CD4-positive, alpha-beta memory T cell (primary cell): ENCODE measurements around the gene TUBB6. TPM values are rescaled to one million over a fixed set of nuclear protein-coding genes. Genes with fewer than 3 reads are reported as not detected.

Experiments
- CTCF ChIA-PET: fragments of 350-600 bp; sonication (Branson Sonifier 250); formaldehyde crosslinking; loops from one replicate; lab custom pipeline; 2021; ENCODE audit warnings: inconsistent platforms; ENCODE audit not compliant: partially characterized antibody; lab: Charles Lee
- POLR2A ChIA-PET: fragments of 350-600 bp; sonication (Branson Sonifier 250); formaldehyde crosslinking; loops from one replicate; lab custom pipeline; 2021; ENCODE audit not compliant: partially characterized antibody; lab: Charles Lee
- DNase-seq, 5 donors: peaks; one replicate each; pipeline versions ENCODE4 v3.0.0 to v3.0.0-alpha.2; 2020 to 2022; ENCODE audit warnings: mixed read lengths in 1 of 5
- H3K27ac ChIP-seq: one replicate; pipeline ENCODE4 v1.7.0; 2013; ENCODE audit warnings: low read depth, low read length
- H3K27me3 ChIP-seq: 2 replicates; pipeline ENCODE4 v1.7.0; 2013; ENCODE audit warnings: mild to moderate bottlenecking, low read length, moderate library complexity; ENCODE audit not compliant: insufficient read depth
- H3K36me3 ChIP-seq: 2 replicates; pipeline ENCODE4 v1.7.0; 2013; ENCODE audit warnings: mild to moderate bottlenecking, low read length, moderate library complexity; ENCODE audit not compliant: insufficient read depth
- H3K4me1 ChIP-seq: 2 replicates; pipeline ENCODE4 v1.7.0; 2013; ENCODE audit warnings: mild to moderate bottlenecking, low read length, moderate library complexity; ENCODE audit not compliant: insufficient read depth
- H3K4me3 ChIP-seq, 2 donors: one replicate each; pipeline ENCODE4 v1.7.0; 2013; ENCODE audit warnings: low read length in 2 of 2, mild to moderate bottlenecking in 1 of 2
- H3K9me3 ChIP-seq, 2 donors: one replicate each; pipeline ENCODE4 v1.7.0; 2013; ENCODE audit warnings: low read length in 2 of 2, control low read depth in 1 of 2; ENCODE audit not compliant: control insufficient read depth in 1 of 2
- H3K27ac Mint-ChIP-seq, 7 donors: one replicate each; pipeline ENCODE4 v1.8.0; 2020 to 2021; ENCODE audit warnings: mixed read lengths in 7 of 7, mild to moderate bottlenecking in 6 of 7, inconsistent platforms in 3 of 7, moderate library complexity in 3 of 7
- H3K27me3 Mint-ChIP-seq, 2 donors: one replicate each; pipeline ENCODE4 v1.8.0; 2020 to 2021; ENCODE audit warnings: mixed read lengths in 2 of 2
- H3K36me3 Mint-ChIP-seq, 2 donors: one replicate each; pipeline ENCODE4 v1.8.0; 2020 to 2021; ENCODE audit warnings: mixed read lengths in 2 of 2, inconsistent platforms in 1 of 2, mild to moderate bottlenecking in 1 of 2
- H3K4me1 Mint-ChIP-seq, 4 donors: one replicate each; pipeline ENCODE4 v1.8.0; 2020 to 2021; ENCODE audit warnings: mixed read lengths in 4 of 4, mild to moderate bottlenecking in 1 of 4
- H3K4me3 Mint-ChIP-seq, 8 donors: one replicate each; pipeline ENCODE4 v1.8.0; 2020 to 2021; ENCODE audit warnings: mixed read lengths in 8 of 8, mild to moderate bottlenecking in 7 of 8, moderate library complexity in 6 of 8, inconsistent platforms in 3 of 8
- H3K9me3 Mint-ChIP-seq, 8 donors: one replicate each; pipeline ENCODE4 v1.8.0; 2020 to 2021; ENCODE audit warnings: mixed read lengths in 8 of 8, mild to moderate bottlenecking in 5 of 8, inconsistent platforms in 3 of 8, moderate library complexity in 1 of 8
- intact Hi-C: fragments of 100-400 bp; cut with micrococcal nuclease; formaldehyde crosslinking; loops from one replicate; pipeline ENCODE4 v1.15.1; 2023
- polyA plus RNA-seq, 2 donors: library from polyadenylated mRNA; unstranded; fragments of 300-500 nt; fragmentation: Illumina TruSeq; gene quantifications; one replicate each; pipeline ENCODE4 v1.2.3, GENCODE V29; 2021
- total RNA-seq, 2 experiments: library from RNA; stranded (reverse); gene quantifications; one replicate each; pipeline ENCODE4 v1.2.3, GENCODE V29; 2021

Gene TUBB6
- total and polyA plus RNA-seq, 4 experiments from 2014 or later, result 0.96 to 3.2 (median 1.6) TPM

GRCh38 chr18:12283256-12283655 is 24.8 kb upstream of the TUBB6 start:
- Mint-ChIP-seq H3K27me3 (peaks cover 11 to 17% of the 10 kb centered on the region in 2 donors), H3K27ac (no peak overlapping the region), H3K9me3 (no peaks in the 10 kb centered on the region), H3K4me1 (peaks cover 0 to 8% (median 0%) of the 10 kb centered on the region in 4 donors), H3K36me3 (no peaks in the 10 kb centered on the region), H3K4me3 (no peak overlapping the region)
- DNase-seq, result no peak
- H3K4me1 ChIP-seq, result no peaks in the 10 kb centered on the region
- H3K36me3 ChIP-seq, result no peaks in the 10 kb centered on the region
- no peak overlapping the region for H3K4me3 ChIP-seq
- intact Hi-C loops, result no loop called here
- H3K27ac ChIP-seq, result no peak overlapping the region
- POLR2A ChIA-PET, result no interaction called here
- H3K9me3 ChIP-seq, result no peaks in the 10 kb centered on the region
- CTCF ChIA-PET, result interaction anchor here (0.6 to 1.4 kb wide), 2 partner anchors 11 to 581 kb away, joined by 3 read pairs; no protein-coding TSS in a partner anchor
- H3K27me3 ChIP-seq, result peaks cover 4% of the 10 kb centered on the region

DNA sequence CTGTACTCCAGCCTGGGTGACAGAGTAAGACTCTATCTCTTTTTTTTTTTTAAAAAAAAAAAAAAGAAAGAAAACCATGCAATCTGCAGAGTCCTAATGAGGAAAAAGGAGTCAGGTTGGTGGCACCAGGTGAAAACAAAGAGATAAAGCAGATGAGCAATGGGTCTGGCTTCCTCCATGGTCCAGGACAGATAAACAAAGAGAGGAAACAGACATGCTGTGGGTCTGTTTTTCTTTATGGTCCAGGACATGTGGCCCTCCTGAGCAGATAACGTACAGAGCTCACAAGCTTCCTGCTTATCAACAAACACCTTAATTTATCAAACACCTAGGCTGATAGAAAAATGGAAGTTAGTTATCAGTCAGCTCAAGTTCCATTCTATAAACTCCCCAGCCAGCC is 24.4 kb upstream of the TUBB6 start:
- H3K36me3 ChIP-seq, result no peaks in the 10 kb centered on the region
- no peak overlapping the region for H3K27ac ChIP-seq
- no peaks in the 10 kb centered on the region for H3K36me3 Mint-ChIP-seq
- CTCF ChIA-PET, result interaction anchor here (1.4 kb wide), 1 partner anchor 12 kb away, joined by 3 read pairs; no protein-coding TSS in a partner anchor
- H3K9me3 ChIP-seq, result no peaks in the 10 kb centered on the region
- intact Hi-C loops, result no loop called here
- H3K4me1 Mint-ChIP-seq, result peaks cover 0 to 8% (median under 1%) of the 10 kb centered on the region in 4 donors
- H3K4me3 Mint-ChIP-seq, result no peak overlapping the region
- H3K4me1 ChIP-seq, result no peaks in the 10 kb centered on the region
- DNase-seq, result no peak
- peaks cover 4% of the 10 kb centered on the region for H3K27me3 ChIP-seq
- H3K27ac Mint-ChIP-seq, result no peak overlapping the region
- POLR2A ChIA-PET, result no interaction called here
- H3K27me3 Mint-ChIP-seq, result peaks cover 12 to 20% of the 10 kb centered on the region in 2 donors
- H3K4me3 ChIP-seq, result no peak overlapping the region
- H3K9me3 Mint-ChIP-seq, result no peaks in the 10 kb centered on the region

- no peaks in the 10 kb centered on the region for H3K9me3 Mint-ChIP-seq
- H3K4me1 ChIP-seq, result no peaks in the 10 kb centered on the region
- H3K27me3 Mint-ChIP-seq, result peaks cover 22 to 32% of the 10 kb centered on the region in 2 donors
- H3K27ac ChIP-seq, result no peak overlapping the region
- peaks cover 0 to 4% (median under 1%) of the 10 kb centered on the region in 4 donors for H3K4me1 Mint-ChIP-seq
- POLR2A ChIA-PET, result no interaction called here
- H3K36me3 ChIP-seq, result no peaks in the 10 kb centered on the region
- H3K4me3 Mint-ChIP-seq, result no peak overlapping the region
- no peak overlapping the region for H3K4me3 ChIP-seq
- intact Hi-C loops, result no loop called here
- no peaks in the 10 kb centered on the region for H3K9me3 ChIP-seq
- CTCF ChIA-PET, result interaction anchor here (2.8 kb wide), 1 partner anchor 15 kb away, joined by 8 read pairs; no protein-coding TSS in a partner anchor
- no peak for DNase-seq
- H3K27me3 ChIP-seq, result peaks cover 8% of the 10 kb centered on the region
- no peaks in the 10 kb centered on the region for H3K36me3 Mint-ChIP-seq
- no peak overlapping the region for H3K27ac Mint-ChIP-seq
These were observed 20.8 kb upstream of the TUBB6 start for GRCh38 chr18:12287131-12287681.

DNA sequence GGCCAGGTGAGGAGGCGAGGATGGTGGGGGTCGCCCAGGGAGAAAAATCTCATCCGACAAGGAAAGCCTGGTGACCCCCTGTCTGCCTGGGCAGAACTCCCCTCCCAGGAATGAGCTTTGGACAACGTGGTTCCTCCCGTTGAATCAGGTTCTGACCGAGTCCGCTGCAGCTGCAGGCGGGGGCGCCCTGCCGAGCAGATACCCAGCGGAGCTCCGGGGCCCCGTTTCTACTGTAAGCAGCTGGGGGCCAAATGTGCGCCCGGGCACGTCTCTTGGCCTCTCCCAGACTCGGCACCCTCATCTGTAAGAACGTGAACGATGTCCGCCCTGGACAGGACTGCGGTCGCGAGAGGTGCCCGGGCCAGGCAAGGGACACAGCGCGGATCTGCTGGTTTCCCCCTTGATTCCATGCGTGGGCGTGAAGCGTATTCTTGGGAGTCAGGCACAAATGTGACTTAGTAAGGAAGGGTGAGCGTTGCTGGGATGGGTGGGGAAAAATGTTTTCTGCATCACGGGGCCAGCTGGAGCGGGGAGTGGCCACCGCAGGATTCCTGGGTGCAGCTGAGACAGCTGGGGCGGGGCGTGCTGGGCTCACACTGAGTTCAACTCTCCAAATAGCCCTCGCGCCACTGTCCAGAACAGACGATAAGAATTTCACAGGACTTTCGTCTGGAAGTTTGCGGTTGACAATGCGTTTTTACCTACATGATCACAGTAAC is 20.2 kb upstream of the TUBB6 start:
- DNase-seq, result no peak
- Histone ChIP-seq H3K27me3 (peaks cover 8% of the 10 kb centered on the region), H3K27ac (no peak overlapping the region), H3K4me1 (no peaks in the 10 kb centered on the region), H3K4me3 (no peak overlapping the region), H3K36me3 (no peaks in the 10 kb centered on the region), H3K9me3 (no peaks in the 10 kb centered on the region)
- no peaks in the 10 kb centered on the region for H3K9me3 Mint-ChIP-seq
- peaks cover 0 to 4% (median under 1%) of the 10 kb centered on the region in 4 donors for H3K4me1 Mint-ChIP-seq
- H3K36me3 Mint-ChIP-seq, result no peaks in the 10 kb centered on the region
- H3K27me3 Mint-ChIP-seq, result peaks cover 24 to 32% of the 10 kb centered on the region in 2 donors
- H3K4me3 Mint-ChIP-seq, result no peak overlapping the region
- ChIA-PET CTCF (interaction anchor here (2.8 kb wide), 1 partner anchor 16 kb away, joined by 8 read pairs; no protein-coding TSS in a partner anchor), POLR2A (no interaction called here)
- intact Hi-C loops, result no loop called here
- H3K27ac Mint-ChIP-seq, result no peak overlapping the region

GRCh38 chr18:12288403-12288755 is 19.7 kb upstream of the TUBB6 start:
- H3K4me3 ChIP-seq, result no peak overlapping the region
- Mint-ChIP-seq H3K4me1 (peaks cover 0 to 4% (median under 1%) of the 10 kb centered on the region in 4 donors), H3K36me3 (no peaks in the 10 kb centered on the region), H3K27me3 (peaks cover 28 to 31% of the 10 kb centered on the region in 2 donors), H3K9me3 (no peaks in the 10 kb centered on the region), H3K27ac (no peak overlapping the region), H3K4me3 (no peak overlapping the region)
- H3K9me3 ChIP-seq, result no peaks in the 10 kb centered on the region
- H3K27me3 ChIP-seq, result peaks cover 8% of the 10 kb centered on the region
- POLR2A ChIA-PET, result no interaction called here
- no peak for DNase-seq
- intact Hi-C loops, result no loop called here
- no peaks in the 10 kb centered on the region for H3K36me3 ChIP-seq
- no peak overlapping the region for H3K27ac ChIP-seq
- no peaks in the 10 kb centered on the region for H3K4me1 ChIP-seq
- CTCF ChIA-PET, result interaction anchor here (2.8 kb wide), 1 partner anchor 16 kb away, joined by 8 read pairs; no protein-coding TSS in a partner anchor

DNA sequence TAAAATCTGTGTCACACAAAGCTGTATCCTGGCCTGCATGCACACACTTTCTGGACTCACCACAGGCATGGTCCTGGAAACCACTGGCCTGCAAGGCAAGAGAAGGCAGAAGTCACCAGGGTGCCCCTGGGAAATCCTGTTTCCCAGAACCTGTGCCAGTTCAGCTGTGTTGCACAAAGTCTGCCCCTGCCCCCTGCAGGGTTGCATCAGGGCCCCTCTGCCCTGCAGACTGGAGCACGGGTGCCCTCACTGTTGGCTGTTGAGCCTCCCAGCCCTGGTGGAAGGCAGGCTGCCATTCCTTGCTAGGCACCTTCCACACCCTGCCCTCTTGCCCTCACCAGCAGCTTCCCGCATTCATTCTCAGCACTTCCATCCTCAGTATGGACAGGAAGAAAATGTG is 18.0 kb upstream of the TUBB6 start:
- H3K9me3 ChIP-seq, result no peaks in the 10 kb centered on the region
- Mint-ChIP-seq H3K27ac (no peak overlapping the region), H3K4me1 (peaks cover 0 to 4% (median under 1%) of the 10 kb centered on the region in 4 donors), H3K36me3 (no peaks in the 10 kb centered on the region), H3K4me3 (no peak overlapping the region), H3K9me3 (no peaks in the 10 kb centered on the region), H3K27me3 (peaks cover 22 to 24% of the 10 kb centered on the region in 2 donors)
- POLR2A ChIA-PET, result no interaction called here
- H3K4me1 ChIP-seq, result no peaks in the 10 kb centered on the region
- intact Hi-C loops, result no loop called here
- DNase-seq, result no peak
- CTCF ChIA-PET, result no interaction called here
- no peak overlapping the region for H3K4me3 ChIP-seq
- H3K36me3 ChIP-seq, result no peaks in the 10 kb centered on the region
- no peak overlapping the region for H3K27ac ChIP-seq
- peaks cover 8% of the 10 kb centered on the region for H3K27me3 ChIP-seq

DNA sequence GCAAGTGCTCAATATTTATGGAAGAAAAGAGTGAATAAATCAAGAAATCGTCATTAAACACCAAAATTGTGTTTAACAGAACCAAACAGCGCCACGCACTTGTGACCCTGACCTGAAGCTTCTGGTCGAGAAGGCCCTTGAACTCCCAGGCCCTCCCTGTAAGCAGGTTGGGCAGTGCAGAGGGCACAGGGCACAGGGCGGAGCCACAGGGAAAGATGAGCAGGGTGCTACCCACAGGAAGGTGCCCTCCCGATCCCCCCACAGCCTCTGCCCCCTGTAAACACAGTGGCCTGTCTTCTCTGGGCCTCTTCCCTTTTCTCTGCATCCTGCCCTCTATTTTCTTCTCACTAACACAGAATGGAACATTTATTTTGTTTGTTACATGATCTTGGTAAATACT is 16.9 kb upstream of the TUBB6 start:
- CTCF ChIA-PET, result no interaction called here
- H3K9me3 ChIP-seq, result no peaks in the 10 kb centered on the region
- Mint-ChIP-seq H3K4me1 (peaks cover 0 to 4% (median under 1%) of the 10 kb centered on the region in 4 donors), H3K9me3 (no peaks in the 10 kb centered on the region), H3K27me3 (peaks cover 21 to 22% of the 10 kb centered on the region in 2 donors), H3K27ac (no peak overlapping the region), H3K4me3 (no peak overlapping the region), H3K36me3 (no peaks in the 10 kb centered on the region)
- intact Hi-C loops, result no loop called here
- POLR2A ChIA-PET, result no interaction called here
- H3K4me1 ChIP-seq, result no peaks in the 10 kb centered on the region
- H3K4me3 ChIP-seq, result no peak overlapping the region
- DNase-seq, result no peak
- no peaks in the 10 kb centered on the region for H3K36me3 ChIP-seq
- peaks cover 8% of the 10 kb centered on the region for H3K27me3 ChIP-seq
- H3K27ac ChIP-seq, result no peak overlapping the region
